ELR (cell line): ENCODE results near the gene CNPY3.
"Not testable (repeated sequence)": the region's sequence is repeated elsewhere in the genome, so short reads cannot be mapped to it uniquely, and the experiment has no call there.

Experiments
- DNase-seq: peaks from one replicate; pipeline ENCODE4 v3.0.0-alpha.2; 2015; ENCODE audit warnings: low read depth

The CNPY3 gene

DNA sequence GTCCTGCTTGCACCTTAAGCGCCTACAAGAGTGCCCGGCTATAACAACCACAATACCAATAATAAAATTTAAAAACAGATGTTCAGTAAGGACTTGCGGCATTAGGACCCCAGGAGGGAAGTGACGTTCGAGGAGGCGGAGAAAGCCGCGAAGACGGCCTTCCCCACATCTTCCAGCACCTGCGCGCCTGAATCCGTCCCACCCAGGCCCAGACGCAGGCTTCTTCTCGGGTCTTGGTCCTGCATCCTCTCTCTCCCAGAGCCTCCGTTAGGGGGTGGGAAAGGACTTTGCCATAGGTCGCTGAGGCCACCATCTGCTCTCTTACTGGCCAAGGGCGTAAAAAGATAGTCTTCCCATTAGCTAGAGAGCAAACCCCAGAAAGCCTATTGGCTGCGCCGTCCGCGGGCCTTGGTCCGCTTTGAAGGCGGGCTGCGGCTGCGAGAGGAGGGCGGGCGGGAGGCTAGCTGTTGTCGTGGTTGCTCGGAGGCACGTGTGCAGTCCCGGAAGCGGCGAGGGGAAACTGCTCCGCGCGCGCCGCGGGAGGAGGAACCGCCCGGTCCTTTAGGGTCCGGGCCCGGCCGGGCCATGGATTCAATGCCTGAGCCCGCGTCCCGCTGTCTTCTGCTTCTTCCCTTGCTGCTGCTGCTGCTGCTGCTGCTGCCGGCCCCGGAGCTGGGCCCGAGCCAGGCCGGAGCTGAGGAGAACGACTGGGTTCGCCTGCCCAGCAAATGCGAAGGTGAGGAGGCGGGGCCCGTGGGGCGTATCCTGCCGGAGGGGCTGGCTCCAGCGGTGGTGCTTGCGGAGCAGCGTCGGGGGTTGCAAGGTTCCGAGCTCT, at the start of gene CNPY3:
Gene CNPY3, plus strand, starts transcription at position 495 of the 835 bp plus-strand sequence. Its CDS starts 91 bp downstream, at position 586.
- DNase-seq: peak; percentile 99

DNA sequence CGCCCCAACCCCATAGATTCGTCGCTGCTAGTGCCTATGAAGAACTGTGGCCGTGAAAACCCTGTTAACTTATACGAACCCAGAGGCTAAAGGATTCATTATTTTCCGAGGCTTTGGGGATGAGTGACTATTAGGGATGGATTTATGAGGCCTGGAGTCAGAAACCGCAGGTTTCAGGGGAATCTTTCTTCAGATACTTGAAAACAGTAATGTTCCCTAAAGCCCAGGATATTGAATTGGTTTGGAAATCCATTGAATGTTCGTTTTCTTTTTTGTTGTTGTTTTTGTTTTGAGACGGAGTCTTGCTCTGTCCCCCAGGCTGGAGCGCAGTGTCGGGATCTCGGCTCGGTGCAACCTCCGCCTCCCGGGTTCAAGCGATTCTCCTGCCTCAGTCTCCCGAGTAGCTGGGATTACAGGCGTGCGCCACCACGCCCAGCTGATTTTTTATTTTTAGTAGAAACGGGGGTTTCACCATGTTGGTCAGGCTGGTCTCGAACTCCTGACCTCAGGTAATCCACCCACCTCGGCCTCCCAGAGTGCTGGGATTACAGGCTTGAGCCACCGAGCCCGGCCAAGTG, 49.0 kb upstream of the CNPY3 start:
- not testable (repeated sequence) for DNase-seq

DNA sequence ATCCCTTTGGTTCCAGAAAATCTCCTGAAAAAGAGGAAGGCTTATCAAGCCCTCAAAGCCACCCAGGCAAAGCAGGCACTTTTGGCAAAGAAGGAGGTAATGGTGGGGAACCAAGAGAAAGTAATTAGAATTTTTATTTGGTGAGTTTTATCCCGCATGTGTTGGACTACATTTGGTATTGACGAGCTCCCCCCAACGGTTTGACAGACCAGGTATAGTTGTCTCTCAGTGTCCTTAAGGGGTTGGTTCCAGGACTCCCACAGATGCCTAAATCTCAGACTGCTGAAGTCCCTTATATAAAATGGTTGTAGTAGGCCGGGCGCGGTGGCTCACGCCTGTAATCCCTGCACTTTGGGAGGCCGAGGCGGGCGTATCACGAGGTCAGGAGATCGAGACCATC, 48.4 kb upstream of the CNPY3 start:
- not testable (repeated sequence) for DNase-seq

DNA sequence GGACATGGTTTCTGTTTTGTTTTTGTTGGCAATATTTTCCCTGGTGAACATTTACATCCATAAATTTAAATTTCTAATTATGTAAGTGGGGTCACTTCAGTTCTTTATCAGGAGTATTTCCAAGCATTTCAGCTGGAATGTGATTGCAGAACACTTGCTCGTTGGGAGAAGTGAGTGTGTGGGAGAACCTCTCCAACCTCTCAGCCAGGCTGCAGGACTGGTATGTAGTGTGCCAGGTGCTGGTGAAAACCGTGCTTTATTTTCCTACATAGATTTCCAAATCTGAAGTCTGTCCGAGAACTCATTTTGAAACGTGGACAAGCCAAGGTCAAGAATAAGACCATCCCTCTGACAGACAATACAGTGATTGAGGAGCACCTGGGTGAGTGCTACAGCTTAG, 43.6 kb upstream of the CNPY3 start:
- DNase-seq: no peak

- DNase-seq: not testable (repeated sequence)
Observed at GRCh38 chr6:42888201-42888600, 41.1 kb upstream of the CNPY3 start.

DNA sequence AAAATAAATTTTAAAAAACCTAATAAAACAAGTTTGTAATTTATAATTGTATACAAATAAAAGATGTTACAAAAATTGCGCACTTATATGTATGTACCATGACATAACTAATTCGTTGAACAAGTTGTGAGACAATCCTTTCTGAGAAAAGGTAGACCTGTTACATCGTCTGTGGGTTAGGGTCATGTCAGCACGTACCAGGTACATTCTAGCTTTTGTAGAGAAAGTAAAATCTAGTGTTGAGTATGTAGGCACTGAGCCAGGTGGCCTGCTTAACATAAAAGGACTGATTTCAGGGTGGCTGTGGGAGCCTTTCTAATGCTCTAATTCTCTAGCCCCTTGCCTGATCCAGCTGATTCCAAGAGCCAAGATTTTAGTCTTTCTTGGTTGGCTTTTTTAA, 39.5 kb upstream of the CNPY3 start:
- DNase-seq: no peak

DNA sequence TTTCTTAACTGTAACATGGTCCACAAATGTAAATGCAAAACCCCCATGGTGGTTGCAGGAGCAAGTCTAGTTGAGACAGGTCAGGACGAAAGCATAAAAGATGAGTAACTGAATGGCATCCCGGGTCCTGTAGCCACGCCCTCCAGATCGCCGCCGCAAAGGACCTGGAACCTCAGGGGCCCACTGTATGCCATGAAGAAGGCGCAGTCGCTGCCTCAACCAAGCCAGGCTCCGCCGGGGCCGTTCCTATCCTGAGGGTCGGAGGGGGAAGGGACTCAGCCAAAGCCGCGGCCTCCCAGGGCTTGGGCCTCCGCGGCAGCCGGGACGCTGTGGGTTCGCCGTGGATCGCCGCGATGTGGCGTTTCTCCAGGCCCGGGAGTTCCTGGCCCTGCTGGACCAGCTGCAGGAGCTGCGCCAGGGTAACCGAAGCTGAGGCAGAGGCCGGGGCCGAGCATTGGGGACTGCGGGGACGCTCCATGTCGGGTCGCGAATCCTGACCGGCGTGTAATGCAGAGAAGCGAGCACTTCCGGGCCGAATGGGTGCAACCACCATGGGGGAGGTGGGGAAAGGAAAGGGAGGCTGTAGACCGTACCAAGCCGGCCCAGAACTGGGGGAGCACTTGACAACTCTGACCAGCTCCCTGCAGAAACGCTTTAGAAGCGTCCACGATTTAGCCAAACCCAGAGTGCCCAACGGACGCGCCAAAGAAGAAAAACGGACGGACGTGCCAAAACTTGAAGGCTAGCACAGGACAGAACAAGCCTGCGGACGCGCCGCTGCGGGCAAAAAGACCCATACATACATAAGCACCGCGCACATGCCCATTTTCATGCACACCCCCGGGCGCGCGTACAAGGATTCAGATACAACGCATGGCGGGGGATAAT, 38.7 kb upstream of the CNPY3 start:
- DNase-seq: peak; percentile 99

- DNase-seq: no peak
Observed at GRCh38 chr6:42891199-42891722, 38.0 kb upstream of the CNPY3 start.

GRCh38 chr6:42894041-42894828, 35.0 kb upstream of the CNPY3 start:
- DNase-seq: not testable (repeated sequence)

- DNase-seq: no peak
Observed at GRCh38 chr6:42896178-42896719, 33.0 kb upstream of the CNPY3 start.

GRCh38 chr6:42898891-42899361, 30.4 kb upstream of the CNPY3 start:
- DNase-seq: peak; percentile 84

DNA sequence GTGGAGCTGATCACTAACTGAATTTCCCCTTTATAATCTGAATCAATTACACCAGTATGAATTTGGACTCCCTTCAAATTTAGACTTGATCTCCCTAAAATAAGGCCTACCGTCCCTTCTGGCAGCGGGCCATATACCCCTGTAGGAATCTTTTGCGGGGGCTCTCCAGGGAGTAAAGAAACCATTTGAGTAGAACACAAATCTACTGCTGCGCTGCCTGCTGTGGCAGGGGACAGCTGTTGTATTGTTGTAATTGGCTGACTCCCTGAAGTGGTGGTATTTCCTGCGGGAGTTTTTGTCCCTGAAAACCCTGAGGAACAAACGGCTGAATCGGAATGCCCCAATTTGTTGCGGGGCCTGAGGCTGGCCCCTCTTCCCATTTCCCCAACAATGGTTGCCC, 29.4 kb upstream of the CNPY3 start:
- no peak for DNase-seq

DNA sequence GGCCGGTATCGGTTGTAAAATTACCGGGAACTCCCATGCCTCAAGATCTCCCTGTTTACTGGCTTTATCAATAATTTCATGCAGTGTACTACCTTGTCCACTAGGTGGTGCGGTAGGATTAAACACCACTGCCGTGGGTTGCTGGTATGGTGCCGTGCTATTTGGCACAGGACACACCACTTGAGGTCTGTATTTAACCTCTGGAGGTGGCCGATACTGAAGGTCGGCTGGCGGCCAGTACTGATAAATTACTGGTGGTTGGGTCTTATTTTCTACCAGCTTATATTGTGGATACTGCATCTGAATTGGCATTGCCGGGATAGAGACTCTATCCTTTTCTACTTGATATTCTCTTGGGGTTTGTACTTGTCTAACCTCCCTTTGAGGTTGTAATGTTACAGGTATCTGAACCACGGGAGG, 27.7 kb upstream of the CNPY3 start:
- DNase-seq: peak; percentile 90

- DNase-seq: not testable (repeated sequence)
Observed at GRCh38 chr6:42902429-42903263, 26.6 kb upstream of the CNPY3 start.

DNA sequence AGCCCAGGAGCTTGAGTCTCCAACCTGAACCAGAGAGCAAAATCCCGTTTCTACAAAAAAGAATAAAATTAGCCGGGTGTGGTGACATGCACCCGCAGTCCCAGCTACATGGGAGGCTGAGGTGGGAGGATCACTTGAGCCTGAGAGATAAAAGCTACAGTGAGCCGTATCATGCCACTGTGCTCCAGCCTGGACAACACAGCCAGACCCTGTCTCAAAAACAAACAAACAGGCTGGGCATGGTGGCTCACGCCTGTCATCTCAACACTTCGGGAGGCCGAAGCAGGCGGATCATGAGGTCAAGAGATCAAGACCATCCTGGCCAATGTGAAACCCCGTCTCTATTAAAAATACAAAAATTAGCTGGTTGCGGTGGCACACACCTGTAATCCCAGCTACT, 24.8 kb upstream of the CNPY3 start:
- no peak for DNase-seq

- no peak for DNase-seq
Observed at GRCh38 chr6:42907336-42907735, 21.9 kb upstream of the CNPY3 start.

DNA sequence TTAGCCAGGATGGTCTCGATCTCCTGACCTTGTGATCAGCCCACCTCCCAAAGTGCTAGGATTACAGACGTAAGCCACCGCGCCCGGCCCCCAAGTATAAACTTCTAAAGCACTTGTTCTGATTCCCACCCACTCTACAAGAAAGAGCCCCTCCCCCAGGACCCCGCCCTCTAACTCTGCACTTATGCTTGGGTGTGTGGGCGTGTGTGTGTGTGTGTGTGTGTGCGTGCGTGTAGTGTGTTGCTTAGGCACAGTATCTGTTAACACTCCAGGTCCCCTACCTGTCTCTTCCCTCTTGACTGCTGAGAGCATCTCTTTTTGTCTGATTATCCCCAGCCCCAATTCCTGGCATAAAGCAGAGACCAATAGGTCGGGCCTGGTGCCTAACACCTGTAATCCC, 19.4 kb upstream of the CNPY3 start:
- DNase-seq: no peak

- DNase-seq: no peak
Observed at GRCh38 chr6:42911171-42912021, 17.9 kb upstream of the CNPY3 start.

DNA sequence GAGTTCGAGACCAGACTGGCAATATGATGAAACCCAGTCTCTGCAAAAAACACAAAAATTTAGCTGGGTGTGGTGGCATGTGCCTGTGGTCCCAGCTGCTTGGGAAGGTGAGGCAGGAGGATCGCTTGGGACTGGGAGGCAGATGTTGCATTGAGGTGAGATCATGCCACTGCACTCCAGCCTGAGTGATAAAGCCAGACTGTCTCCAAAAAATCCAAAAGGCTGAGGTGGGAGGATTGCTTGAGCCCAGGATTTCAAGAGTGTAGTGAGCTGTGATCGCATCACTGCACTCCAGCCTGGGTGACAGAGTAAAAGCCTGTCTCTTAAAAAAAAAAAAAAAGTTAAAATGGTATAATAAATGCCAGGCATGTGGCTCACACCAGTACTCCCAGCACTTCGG, 14.7 kb upstream of the CNPY3 start:
- peak; percentile 16 for DNase-seq
